Prostate gland (tissue), 2 donors: ENCODE measurements around the gene SLC35F4. TPM values are rescaled to one million over a fixed set of nuclear protein-coding genes. Genes with fewer than 3 reads are reported as not detected.

ENCODE experiments used
- DNase-seq: peaks from one replicate; pipeline ENCODE4 v3.0.0-alpha.2; 2019; ENCODE audit warnings: low spot score
- H3K27ac ChIP-seq, 2 donors: fragments of 200-600 bp; sonication (generic); 2 replicates each; pipeline ENCODE4 v1.5.1; 2017 to 2019
- H3K27me3 ChIP-seq: fragments of 200-600 bp; sonication (generic); replicated peaks from 2 replicates; pipeline ENCODE4 v1.5.1; 2019; ENCODE audit not compliant: insufficient read depth
- H3K36me3 ChIP-seq, 2 donors: fragments of 200-600 bp; sonication (generic); 1 replicate in 1 of 2; 2 replicates in 1 of 2; pipeline versions ENCODE4 v1.5.1 to v1.8.1; 2017 to 2019
- H3K4me1 ChIP-seq: fragments of 200-600 bp; sonication (generic); replicated peaks from 2 replicates; pipeline ENCODE4 v1.5.1; 2019
- H3K4me3 ChIP-seq, 2 donors: fragments of 200-600 bp; sonication (generic); 2 replicates each; pipeline ENCODE4 v1.5.1; 2017 to 2019
- H3K9me3 ChIP-seq: fragments of 200-600 bp; sonication (generic); 2 replicates; pipeline ENCODE4 v1.5.1; 2017
- POLR2A ChIP-seq: fragments of 450-650 bp; IDR thresholded peaks from one replicate; pipeline ENCODE4 v1.6.1; 2016; ENCODE audit warnings: antibody characterized with exemption, mild to moderate bottlenecking
- POLR2AphosphoS5 ChIP-seq: sonication (generic); formaldehyde crosslinking; IDR thresholded peaks from one replicate; pipeline ENCODE4 v1.6.1; 2017; ENCODE audit warnings: antibody characterized with exemption
- WGBS: methylation state at CpG from one replicate; pipeline ENCODE4 v1.1.5; 2018; 5-methylcytosine and 5-hydroxymethylcytosine counted together
- intact Hi-C: fragments of 100-400 bp; cut with DNase I; formaldehyde crosslinking; loops from one replicate; pipeline ENCODE4 v1.14.2; 2022
- total RNA-seq, 2 donors: library from RNA; depleted of rRNA; stranded (reverse); fragments of >200 nt; gene quantifications; one replicate each; pipeline ENCODE4 v1.1.0, GENCODE V29; 2016
- TF ChIP-seq, protein P1 (sequence below), 4 experiments: fragments of 200-600 bp in 2 of 4; fragments of 450-650 bp in 2 of 4; sonication (generic) in 2 of 4; IDR thresholded peaks; 1 replicate in 3 of 4; 2 replicates in 1 of 4; pipeline ENCODE4 v1.5.1; 2016 to 2019; ENCODE audit warnings: antibody characterized with exemption in 4 of 4, mild to moderate bottlenecking in 2 of 4, moderate library complexity in 2 of 4

Gene SLC35F4
- total RNA-seq, 2 donors from 2014 or later: 2.4 to 2.9 TPM

DNA sequence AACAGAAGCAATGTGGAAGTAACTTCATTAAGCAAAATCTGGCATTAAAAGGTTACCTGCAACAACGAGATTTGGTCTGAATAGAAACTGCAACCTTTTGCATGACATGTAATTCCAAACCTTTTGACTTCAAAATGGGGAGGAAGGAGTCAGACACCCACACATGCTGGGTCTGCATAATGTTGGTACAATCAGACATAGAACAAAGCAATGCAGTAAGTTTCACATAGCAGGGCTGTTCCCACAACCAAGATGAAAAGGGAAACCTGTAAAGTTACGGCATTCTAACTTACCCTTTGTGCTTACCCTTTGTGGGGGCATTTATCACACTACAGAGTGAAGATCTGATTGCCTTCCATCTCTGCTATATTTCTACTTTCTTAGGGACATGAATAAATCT lies 10.1 kb upstream of the SLC35F4 start:
- Histone ChIP-seq H3K27me3 (no peaks in the 10 kb centered on the region), H3K36me3 (no peaks in the 10 kb centered on the region), H3K27ac (no peak overlapping the region), H3K4me1 (no peaks in the 10 kb centered on the region), H3K9me3 (no peaks in the 10 kb centered on the region), H3K4me3 (no peak overlapping the region)
- WGBS: 78% methylated on average over 2 of the region's 2 CpGs
- TF ChIP-seq, protein P1, sequence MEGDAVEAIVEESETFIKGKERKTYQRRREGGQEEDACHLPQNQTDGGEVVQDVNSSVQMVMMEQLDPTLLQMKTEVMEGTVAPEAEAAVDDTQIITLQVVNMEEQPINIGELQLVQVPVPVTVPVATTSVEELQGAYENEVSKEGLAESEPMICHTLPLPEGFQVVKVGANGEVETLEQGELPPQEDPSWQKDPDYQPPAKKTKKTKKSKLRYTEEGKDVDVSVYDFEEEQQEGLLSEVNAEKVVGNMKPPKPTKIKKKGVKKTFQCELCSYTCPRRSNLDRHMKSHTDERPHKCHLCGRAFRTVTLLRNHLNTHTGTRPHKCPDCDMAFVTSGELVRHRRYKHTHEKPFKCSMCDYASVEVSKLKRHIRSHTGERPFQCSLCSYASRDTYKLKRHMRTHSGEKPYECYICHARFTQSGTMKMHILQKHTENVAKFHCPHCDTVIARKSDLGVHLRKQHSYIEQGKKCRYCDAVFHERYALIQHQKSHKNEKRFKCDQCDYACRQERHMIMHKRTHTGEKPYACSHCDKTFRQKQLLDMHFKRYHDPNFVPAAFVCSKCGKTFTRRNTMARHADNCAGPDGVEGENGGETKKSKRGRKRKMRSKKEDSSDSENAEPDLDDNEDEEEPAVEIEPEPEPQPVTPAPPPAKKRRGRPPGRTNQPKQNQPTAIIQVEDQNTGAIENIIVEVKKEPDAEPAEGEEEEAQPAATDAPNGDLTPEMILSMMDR (IDR thresholded peaks at IDR 0.05): no peak
- TF ChIP-seq POLR2AphosphoS5 (no peak), POLR2A (no peak)
- no peak for DNase-seq
- intact Hi-C loops: no loop called here

DNA sequence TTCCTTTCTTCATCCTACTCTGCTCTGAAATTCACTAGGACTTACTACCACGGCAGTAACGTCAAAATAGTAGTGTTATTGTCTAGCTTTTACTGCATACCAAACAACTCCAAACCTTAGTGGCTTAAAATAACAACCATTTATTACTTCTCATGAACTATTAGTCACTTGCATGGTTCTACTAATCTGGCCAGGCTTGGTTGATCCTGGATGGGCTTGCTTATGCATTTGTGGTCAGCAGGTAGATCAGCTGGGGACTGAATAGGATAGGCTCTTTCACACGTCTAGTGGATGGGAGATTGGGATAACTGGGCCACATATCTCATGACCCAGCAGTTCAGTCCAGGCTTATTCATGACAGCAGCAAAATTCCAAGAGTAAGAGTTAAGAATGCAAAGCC lies 9.4 kb upstream of the SLC35F4 start:
- H3K9me3 ChIP-seq: no peaks in the 10 kb centered on the region
- TF ChIP-seq, protein P1 (IDR thresholded peaks at IDR 0.05): no peak
- TF ChIP-seq POLR2AphosphoS5 (no peak), POLR2A (no peak)
- intact Hi-C loops: no loop called here
- DNase-seq: no peak
- peaks cover 3% of the 10 kb centered on the region for H3K27me3 ChIP-seq
- no peak overlapping the region for H3K27ac ChIP-seq
- 63% methylated on average over 3 of the region's 3 CpGs for WGBS
- no peaks in the 10 kb centered on the region for H3K36me3 ChIP-seq
- no peak overlapping the region for H3K4me3 ChIP-seq
- H3K4me1 ChIP-seq: no peaks in the 10 kb centered on the region

DNA sequence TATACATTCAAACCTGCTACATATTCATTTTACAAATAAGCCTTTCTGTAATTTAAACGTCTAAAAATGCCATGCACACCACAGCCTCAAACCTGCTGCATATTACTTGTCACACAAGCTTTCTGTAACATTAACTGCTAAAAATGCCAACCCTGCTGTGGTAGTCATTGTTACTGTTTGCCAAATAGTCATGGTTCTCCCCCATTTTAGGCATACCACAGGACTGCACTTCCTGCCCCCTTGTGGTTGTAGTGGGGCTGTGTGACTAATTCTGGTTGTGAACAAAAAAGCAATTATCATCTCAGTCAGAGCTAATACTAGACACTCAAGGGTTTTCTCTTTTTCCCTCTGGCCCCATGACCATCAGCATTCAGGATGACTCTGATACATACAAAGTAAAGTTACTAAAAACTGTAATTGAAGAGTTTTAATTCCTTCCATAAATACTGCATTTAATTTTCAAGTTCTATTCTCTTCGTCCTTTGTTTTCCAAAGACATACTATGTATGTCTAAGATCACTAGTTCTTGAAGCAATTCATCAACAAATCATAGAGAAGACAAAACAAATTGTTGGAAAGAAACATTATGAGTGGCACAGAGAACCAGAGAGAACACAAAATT lies 5.7 kb upstream of the SLC35F4 start:
- no peak overlapping the region for H3K4me3 ChIP-seq
- intact Hi-C loops: no loop called here
- H3K9me3 ChIP-seq: no peaks in the 10 kb centered on the region
- peaks cover 4% of the 10 kb centered on the region for H3K27me3 ChIP-seq
- DNase-seq: no peak
- H3K27ac ChIP-seq: no peak overlapping the region
- TF ChIP-seq POLR2AphosphoS5 (no peak), POLR2A (no peak)
- TF ChIP-seq, protein P1 (IDR thresholded peaks at IDR 0.05): peak in 3 of 4 experiments; percentile 11 to 51 (median 36)
- H3K36me3 ChIP-seq: no peaks in the 10 kb centered on the region
- H3K4me1 ChIP-seq: no peaks in the 10 kb centered on the region
- WGBS: 60% methylated on average over 2 of the region's 2 CpGs

DNA sequence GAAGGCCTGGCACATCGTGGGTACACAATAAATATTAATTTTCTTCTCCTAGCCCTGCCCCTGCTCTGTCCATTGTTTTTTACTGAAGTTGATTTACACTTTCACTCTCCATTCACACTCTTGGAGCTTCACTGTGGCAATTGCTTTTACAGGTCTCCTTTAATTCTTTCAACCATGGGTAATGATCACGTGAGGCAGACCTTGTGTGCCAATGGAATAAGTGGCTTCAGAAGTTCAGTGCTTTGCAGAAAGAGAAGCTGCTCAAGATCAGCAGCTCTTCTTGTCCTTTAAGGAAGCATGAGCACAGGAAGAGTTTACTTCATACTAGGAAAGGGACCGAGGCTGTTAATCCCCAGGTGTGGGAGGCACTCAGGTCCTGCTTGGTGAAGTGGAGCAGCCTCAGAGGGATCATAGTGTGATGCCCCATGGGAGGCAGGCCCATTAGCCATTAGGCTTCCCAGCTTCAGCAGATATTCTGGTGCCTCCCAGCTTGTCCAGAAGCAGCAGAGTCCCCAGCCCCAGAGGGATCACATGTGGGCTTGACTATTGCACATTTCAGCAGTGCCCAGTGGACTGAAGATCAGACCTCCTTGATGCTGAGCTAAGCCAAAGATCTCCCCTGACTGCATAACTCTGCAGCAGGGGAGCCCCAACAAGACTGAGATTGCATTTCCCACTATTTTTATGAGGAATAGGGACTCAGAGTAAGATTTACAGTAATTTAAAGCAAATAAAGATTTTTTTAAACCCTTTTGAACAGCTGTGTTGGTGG lies 5.0 kb upstream of the SLC35F4 start:
- peaks cover 8% of the 10 kb centered on the region for H3K27me3 ChIP-seq
- no peaks in the 10 kb centered on the region for H3K4me1 ChIP-seq
- H3K4me3 ChIP-seq: no peak overlapping the region
- no peaks in the 10 kb centered on the region for H3K9me3 ChIP-seq
- intact Hi-C loops: no loop called here
- no peak for TF ChIP-seq POLR2AphosphoS5
- no peak for TF ChIP-seq POLR2A
- TF ChIP-seq, protein P1 (IDR thresholded peaks at IDR 0.05): no peak
- no peak for DNase-seq
- H3K27ac ChIP-seq: no peak overlapping the region
- H3K36me3 ChIP-seq: no peaks in the 10 kb centered on the region
- 39% methylated on average over 3 of the region's 3 CpGs for WGBS

DNA sequence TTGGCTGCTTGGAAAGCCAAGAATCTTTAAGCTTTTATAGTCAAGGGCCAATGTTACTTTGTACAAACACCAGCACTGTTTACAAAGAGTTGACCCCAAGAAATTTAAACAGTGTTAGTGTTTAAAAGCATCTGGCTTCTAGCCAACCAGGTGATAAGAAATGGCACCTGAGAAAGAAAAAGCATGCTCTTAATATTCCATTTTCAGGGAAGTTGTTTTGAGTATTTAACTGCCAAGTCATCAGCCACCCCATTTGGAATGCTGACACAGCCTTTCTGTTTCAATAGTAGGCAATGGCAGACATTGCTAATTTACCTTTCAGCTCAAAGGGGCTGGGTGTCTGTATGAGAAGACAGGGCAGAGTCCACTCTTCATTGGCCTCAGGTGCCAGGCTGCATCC lies 3.7 kb upstream of the SLC35F4 start:
- TF ChIP-seq, protein P1 (IDR thresholded peaks at IDR 0.05): no peak
- no peak for TF ChIP-seq POLR2AphosphoS5
- TF ChIP-seq POLR2A: no peak
- DNase-seq: no peak
- H3K4me1 ChIP-seq: no peaks in the 10 kb centered on the region
- no peak overlapping the region for H3K4me3 ChIP-seq
- H3K27me3 ChIP-seq: peaks cover 19% of the 10 kb centered on the region
- no peaks in the 10 kb centered on the region for H3K36me3 ChIP-seq
- intact Hi-C loops: no loop called here
- no peak overlapping the region for H3K27ac ChIP-seq
- no peaks in the 10 kb centered on the region for H3K9me3 ChIP-seq
